Fibroblast of gingiva (primary cell): ENCODE data around the gene CABS1.

Experiments used
- DNase-seq: peaks from one replicate; pipeline ENCODE4 v3.0.0-alpha.2; 2011; ENCODE audit warnings: low read depth

The CABS1 gene

GRCh38 chr4:70382691-70383181, 48.0 kb downstream of the CABS1 start, which contains the start of gene SMR3B:
TSS of gene SMR3B (plus strand) at chr4:70383131. CDS start at chr4:70384511, 1,380 bp downstream.
- no peak for DNase-seq
